NT2/D1 (cell line): ENCODE results near the gene BDKRB2.

ENCODE experiments used
- DNase-seq: peaks from one replicate; pipeline ENCODE4 v3.0.0-alpha.2; 2011; ENCODE audit warnings: low read depth, low spot score
- H3K27me3 ChIP-seq: 2 replicates; pipeline ENCODE4 v1.6.0; 2011; ENCODE audit warnings: mild to moderate bottlenecking; ENCODE audit not compliant: insufficient read length, insufficient read depth
- H3K36me3 ChIP-seq: 2 replicates; pipeline ENCODE4 v1.6.1; 2011; ENCODE audit warnings: mild to moderate bottlenecking, low read length, mixed read lengths; ENCODE audit not compliant: insufficient read depth, insufficient read length
- H3K4me1 ChIP-seq: 2 replicates; pipeline ENCODE4 v1.5.1; 2011; ENCODE audit not compliant: insufficient read depth, insufficient read length
- H3K4me3 ChIP-seq: 2 replicates; pipeline ENCODE4 v1.5.1; 2011; ENCODE audit warnings: low read depth; ENCODE audit not compliant: insufficient read length
- H3K9ac ChIP-seq: 2 replicates; pipeline ENCODE4 v1.6.0; 2011; ENCODE audit warnings: low read depth; ENCODE audit not compliant: insufficient read length
- H3K9me3 ChIP-seq: 2 replicates; pipeline ENCODE4 v1.5.1; 2011; ENCODE audit warnings: mild to moderate bottlenecking, low read length; ENCODE audit not compliant: insufficient read depth
- SUZ12 ChIP-seq: IDR thresholded peaks from 2 replicates; pipeline ENCODE4 v1.6.1; 2011; ENCODE audit not compliant: insufficient read length, insufficient read depth; ENCODE audit errors: extremely low read depth
- YY1 ChIP-seq: IDR thresholded peaks from 2 replicates; pipeline ENCODE4 v1.6.1; 2011; ENCODE audit not compliant: insufficient read length, insufficient read depth
- ZNF274 ChIP-seq: IDR thresholded peaks from 2 replicates; pipeline ENCODE4 v1.6.1; 2011; ENCODE audit warnings: mild to moderate bottlenecking, low read depth, low read length

BDKRB2 gene

GRCh38 chr14:96224480-96225096 lies 19.9 kb downstream of the BDKRB2 start:
- H3K4me1 ChIP-seq = no peaks in the 10 kb centered on the region
- no peaks in the 10 kb centered on the region for H3K36me3 ChIP-seq

GRCh38 chr14:96225213-96225612 lies 20.6 kb downstream of the BDKRB2 start:
- Histone ChIP-seq H3K36me3 (no peaks in the 10 kb centered on the region), H3K9ac (no peak overlapping the region), H3K4me1 (no peaks in the 10 kb centered on the region), H3K4me3 (no peak overlapping the region), H3K9me3 (no peaks in the 10 kb centered on the region; the same call in 1 of the 2 replicates), H3K27me3 (no peaks in the 10 kb centered on the region)
- no peak for DNase-seq
- TF ChIP-seq SUZ12 (no peak), YY1 (no peak), ZNF274 (no peak)

More at GRCh38 chr14:96224480-96225096, 19.9 kb downstream of the BDKRB2 start:
- no peak overlapping the region for H3K9ac ChIP-seq
- TF ChIP-seq YY1 (no peak), ZNF274 (no peak), SUZ12 (no peak)
- no peaks in the 10 kb centered on the region; the same call in 1 of the 2 replicates for H3K9me3 ChIP-seq
- no peaks in the 10 kb centered on the region for H3K27me3 ChIP-seq
- DNase-seq = no peak
- no peak overlapping the region for H3K4me3 ChIP-seq

- DNase-seq = no peak
Observed at GRCh38 chr14:96225745-96226151, 21.1 kb downstream of the BDKRB2 start.

GRCh38 chr14:96227428-96227827 lies 22.8 kb downstream of the BDKRB2 start:
- H3K4me3 ChIP-seq = no peak overlapping the region
- DNase-seq = no peak
- no peaks in the 10 kb centered on the region for H3K4me1 ChIP-seq

More at GRCh38 chr14:96225745-96226151, 21.1 kb downstream of the BDKRB2 start:
- no peaks in the 10 kb centered on the region for H3K4me1 ChIP-seq
- H3K9ac ChIP-seq = no peak overlapping the region
- H3K4me3 ChIP-seq = no peak overlapping the region
- no peaks in the 10 kb centered on the region for H3K9me3 ChIP-seq
- TF ChIP-seq SUZ12 = no peak
- TF ChIP-seq ZNF274 = no peak
- no peak for TF ChIP-seq YY1
- H3K36me3 ChIP-seq = no peaks in the 10 kb centered on the region
- H3K27me3 ChIP-seq = no peaks in the 10 kb centered on the region

GRCh38 chr14:96229315-96229714 lies 24.7 kb downstream of the BDKRB2 start:
- DNase-seq = no peak
- no peak overlapping the region for H3K4me3 ChIP-seq
- H3K9me3 ChIP-seq = no peaks in the 10 kb centered on the region
- H3K36me3 ChIP-seq = no peaks in the 10 kb centered on the region
- H3K9ac ChIP-seq = no peak overlapping the region
- H3K27me3 ChIP-seq = no peaks in the 10 kb centered on the region
- TF ChIP-seq SUZ12 (no peak), ZNF274 (no peak)
- H3K4me1 ChIP-seq = no peaks in the 10 kb centered on the region

More at GRCh38 chr14:96227428-96227827, 22.8 kb downstream of the BDKRB2 start:
- no peak overlapping the region for H3K9ac ChIP-seq
- TF ChIP-seq ZNF274 = no peak
- no peak for TF ChIP-seq SUZ12
- no peak for TF ChIP-seq YY1
- H3K9me3 ChIP-seq = no peaks in the 10 kb centered on the region
- no peaks in the 10 kb centered on the region for H3K27me3 ChIP-seq
- H3K36me3 ChIP-seq = no peaks in the 10 kb centered on the region

- no peaks in the 10 kb centered on the region for H3K36me3 ChIP-seq
- H3K27me3 ChIP-seq = no peaks in the 10 kb centered on the region
- H3K4me1 ChIP-seq = peaks cover 2% of the 10 kb centered on the region
- H3K9ac ChIP-seq = no peak overlapping the region
- H3K4me3 ChIP-seq = no peak overlapping the region
- DNase-seq = no peak
- TF ChIP-seq SUZ12 (no peak), YY1 (no peak), ZNF274 (no peak)
- H3K9me3 ChIP-seq = no peaks in the 10 kb centered on the region
Observed at GRCh38 chr14:96231056-96231455, 26.4 kb downstream of the BDKRB2 start.

GRCh38 chr14:96231526-96232130 lies 27.0 kb downstream of the BDKRB2 start:
- peaks cover 2% of the 10 kb centered on the region for H3K4me1 ChIP-seq
- no peaks in the 10 kb centered on the region for H3K9me3 ChIP-seq
- no peak for DNase-seq
- no peaks in the 10 kb centered on the region for H3K27me3 ChIP-seq
- H3K36me3 ChIP-seq = no peaks in the 10 kb centered on the region
- TF ChIP-seq YY1 (no peak), SUZ12 (no peak), ZNF274 (no peak)
- no peak overlapping the region for H3K9ac ChIP-seq
- no peak overlapping the region for H3K4me3 ChIP-seq

GRCh38 chr14:96232506-96232905 lies 27.9 kb downstream of the BDKRB2 start:
- no peak for DNase-seq
- Histone ChIP-seq H3K36me3 (no peaks in the 10 kb centered on the region), H3K9me3 (no peaks in the 10 kb centered on the region), H3K4me1 (peaks cover 4% of the 10 kb centered on the region), H3K27me3 (no peaks in the 10 kb centered on the region), H3K4me3 (no peak overlapping the region), H3K9ac (no peak overlapping the region)
- TF ChIP-seq SUZ12 (no peak), YY1 (no peak), ZNF274 (no peak)
